Left lung (tissue), 10 donors: Measurements from ENCODE around the gene RBM20. TPM values are rescaled to one million over a fixed set of nuclear protein-coding genes. Genes with fewer than 3 reads are reported as not detected.
"Not testable (repeated sequence)": the region's sequence is repeated elsewhere in the genome, so short reads cannot be mapped to it uniquely, and the experiment has no call there.

Source experiments
- ATAC-seq: fragments of 200-7000 bp; cut with Tn5 transposase; one replicate; pipeline ENCODE4 v1.9.1; 2020; ENCODE audit warnings: moderate library complexity
- DNase-seq, 4 donors: peaks; one replicate each; pipeline ENCODE4 v3.0.0-alpha.2; 2013 to 2020
- H3K27ac ChIP-seq, 2 donors: fragments of 200-600 bp; sonication (generic) in 1 of 2; one replicate each; pipeline versions ENCODE4 v1.5.0 to v1.8.0; 2020 to 2021
- H3K27me3 ChIP-seq, 2 donors: fragments of 200-600 bp; sonication (generic) in 1 of 2; one replicate each; pipeline versions ENCODE4 v1.5.0 to v1.8.0; 2020 to 2021
- H3K36me3 ChIP-seq, 2 donors: fragments of 200-600 bp; sonication (generic) in 1 of 2; one replicate each; pipeline versions ENCODE4 v1.5.0 to v1.8.0; 2020 to 2021
- H3K4me1 ChIP-seq, 2 donors: fragments of 200-600 bp; one replicate each; pipeline ENCODE4 v1.8.0; 2021
- H3K4me3 ChIP-seq, 2 donors: fragments of 200-600 bp; sonication (generic) in 1 of 2; one replicate each; pipeline versions ENCODE4 v1.5.0 to v1.8.0; 2020 to 2021; ENCODE audit warnings: mild to moderate bottlenecking in 1 of 2
- H3K9me3 ChIP-seq, 2 donors: fragments of 200-600 bp; sonication (generic) in 1 of 2; one replicate each; pipeline versions ENCODE4 v1.5.0 to v1.8.0; 2020 to 2021
- intact Hi-C, 2 donors: fragments of 100-400 bp; cut with DNase I; formaldehyde crosslinking; loops; one replicate each; pipeline versions ENCODE4 v1.11.2 to v1.14.2; 2022
- polyA plus RNA-seq, 6 donors: library from polyadenylated mRNA; unstranded; fragments of 120-200 nt; gene quantifications; one replicate each; pipeline ENCODE4 v1.2.1, GENCODE V29; 2013; ENCODE audit not compliant: insufficient read length in 6 of 6
- total RNA-seq, 2 donors: library from RNA; stranded (reverse); fragmentation: NEBNext Ultra II Directional; extraction: Animal tissue kit (Norgen Biotek cat#: 25700); gene quantifications; one replicate each; pipeline ENCODE4 v1.2.1, GENCODE V29; 2021
- TF ChIP-seq, protein P1 (sequence below), 2 donors: fragments of 200-600 bp; sonication (generic) in 1 of 2; IDR thresholded peaks; one replicate each; pipeline versions ENCODE4 v1.5.0 to v1.8.0; 2021; ENCODE audit warnings: antibody characterized with exemption in 2 of 2
- donor health status: DM: no; HTN: yes; CAD: no.
- donor health status: DM: no; HTN: no; CAD: no.

Gene RBM20
- total and polyA plus RNA-seq, 8 donors: 0.55 to 1.8 (median 1.1) TPM

DNA sequence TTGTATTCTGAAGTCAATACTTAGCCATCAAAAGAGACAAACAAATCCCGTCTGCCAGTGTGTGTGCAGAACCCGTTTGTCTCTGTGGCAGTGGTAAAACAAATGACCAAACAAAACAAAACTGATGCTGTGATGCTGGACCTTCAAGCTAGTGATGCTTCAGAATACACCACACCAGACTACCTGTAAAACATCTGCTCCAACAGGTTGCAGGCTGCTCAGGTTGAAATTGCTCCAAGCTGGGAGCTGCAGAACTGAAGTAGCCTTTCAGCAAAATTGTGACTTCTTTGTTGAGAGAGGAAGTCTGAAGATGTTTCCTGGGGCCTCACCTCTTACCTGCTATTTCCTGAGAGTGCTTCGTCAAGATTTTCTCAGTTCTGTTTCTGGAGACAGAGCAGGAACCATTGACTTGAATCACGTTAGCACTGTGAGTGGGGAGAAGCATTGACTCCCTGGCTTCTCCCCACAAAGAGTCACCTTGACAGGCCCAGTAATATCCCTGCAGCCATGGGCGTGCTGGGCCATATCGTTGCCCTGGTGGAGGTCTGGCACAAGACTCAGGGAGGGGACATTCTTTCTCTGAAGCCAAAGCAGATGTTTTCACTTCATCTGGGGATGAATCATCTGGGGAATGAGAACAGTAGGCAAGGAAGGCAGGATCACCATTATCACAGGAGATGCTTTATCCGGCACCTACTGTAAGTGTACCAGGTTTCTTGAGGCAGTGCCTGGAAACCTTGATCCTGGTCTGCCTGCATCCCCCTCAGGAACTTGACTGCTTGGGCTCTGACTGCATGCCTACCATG, 80.2 kb downstream of the RBM20 start:
- TF ChIP-seq, protein P1, sequence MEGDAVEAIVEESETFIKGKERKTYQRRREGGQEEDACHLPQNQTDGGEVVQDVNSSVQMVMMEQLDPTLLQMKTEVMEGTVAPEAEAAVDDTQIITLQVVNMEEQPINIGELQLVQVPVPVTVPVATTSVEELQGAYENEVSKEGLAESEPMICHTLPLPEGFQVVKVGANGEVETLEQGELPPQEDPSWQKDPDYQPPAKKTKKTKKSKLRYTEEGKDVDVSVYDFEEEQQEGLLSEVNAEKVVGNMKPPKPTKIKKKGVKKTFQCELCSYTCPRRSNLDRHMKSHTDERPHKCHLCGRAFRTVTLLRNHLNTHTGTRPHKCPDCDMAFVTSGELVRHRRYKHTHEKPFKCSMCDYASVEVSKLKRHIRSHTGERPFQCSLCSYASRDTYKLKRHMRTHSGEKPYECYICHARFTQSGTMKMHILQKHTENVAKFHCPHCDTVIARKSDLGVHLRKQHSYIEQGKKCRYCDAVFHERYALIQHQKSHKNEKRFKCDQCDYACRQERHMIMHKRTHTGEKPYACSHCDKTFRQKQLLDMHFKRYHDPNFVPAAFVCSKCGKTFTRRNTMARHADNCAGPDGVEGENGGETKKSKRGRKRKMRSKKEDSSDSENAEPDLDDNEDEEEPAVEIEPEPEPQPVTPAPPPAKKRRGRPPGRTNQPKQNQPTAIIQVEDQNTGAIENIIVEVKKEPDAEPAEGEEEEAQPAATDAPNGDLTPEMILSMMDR (IDR thresholded peaks at IDR 0.05): no peak
- intact Hi-C loops: no loop called here
- Histone ChIP-seq H3K4me1 (no peaks in the 10 kb centered on the region), H3K27ac (no peak overlapping the region), H3K4me3 (no peak overlapping the region), H3K36me3 (no peaks in the 10 kb centered on the region), H3K9me3 (no peaks in the 10 kb centered on the region), H3K27me3 (peaks cover 0 to 18% of the 10 kb centered on the region in 2 donors)
- no peak for ATAC-seq
- no peak for DNase-seq

GRCh38 chr10:110724937-110725336, 80.8 kb downstream of the RBM20 start:
- intact Hi-C loops: no loop called here
- no peak for ATAC-seq

DNA sequence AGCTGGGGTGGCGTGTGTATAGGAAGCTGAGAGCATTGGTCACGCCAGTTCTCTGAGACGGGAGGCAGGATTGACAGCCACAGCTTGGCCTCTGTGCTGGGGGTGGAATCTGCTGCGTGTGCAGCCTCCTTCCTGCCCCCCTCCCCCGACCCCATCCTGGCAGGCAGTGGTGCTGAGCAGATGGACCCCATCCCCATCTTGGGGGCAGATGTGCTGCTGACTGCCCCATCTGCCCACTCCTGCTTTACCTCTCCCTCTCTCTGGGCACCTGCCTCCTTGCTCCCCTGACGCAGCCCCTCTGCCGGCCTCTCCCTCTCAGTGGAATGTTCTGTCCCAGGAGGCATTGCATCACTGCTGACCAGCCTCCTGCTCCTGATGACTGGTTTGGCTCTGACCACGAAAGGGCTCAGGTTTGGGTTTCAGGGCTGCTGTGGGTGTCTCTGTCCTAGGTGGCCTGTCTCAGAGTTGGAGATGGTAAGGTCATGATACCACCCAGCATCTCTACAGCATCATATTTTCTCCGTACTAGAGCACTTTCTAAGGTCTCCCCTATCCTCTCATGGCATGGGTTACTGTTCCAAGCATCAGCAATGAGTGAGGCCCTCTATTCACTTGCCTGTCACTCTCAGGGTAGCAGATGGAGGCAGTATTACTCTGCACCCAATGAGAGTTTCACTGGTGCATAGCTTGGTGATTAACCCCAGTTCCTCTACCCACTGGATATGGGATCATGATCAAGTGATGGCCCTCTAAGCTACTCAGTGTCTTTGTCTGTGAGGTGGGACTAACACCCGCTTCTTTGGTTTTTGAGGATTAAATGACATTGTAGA, 81.9 kb downstream of the RBM20 start:
- TF ChIP-seq, protein P1 (IDR thresholded peaks at IDR 0.05): no peak
- no peak for DNase-seq

More at GRCh38 chr10:110724937-110725336, 80.8 kb downstream of the RBM20 start:
- Histone ChIP-seq H3K27ac (no peak overlapping the region), H3K27me3 (peaks cover 0 to 24% of the 10 kb centered on the region in 2 donors), H3K9me3 (no peaks in the 10 kb centered on the region), H3K36me3 (no peaks in the 10 kb centered on the region), H3K4me1 (no peaks in the 10 kb centered on the region), H3K4me3 (no peak overlapping the region)
- TF ChIP-seq, protein P1 (IDR thresholded peaks at IDR 0.05): no peak
- DNase-seq: no peak

GRCh38 chr10:110727785-110728184, 83.6 kb downstream of the RBM20 start:
- H3K4me3 ChIP-seq, H3K36me3 ChIP-seq, H3K9me3 ChIP-seq, ATAC-seq, DNase-seq, intact Hi-C loops, H3K27ac ChIP-seq, H3K4me1 ChIP-seq: not testable (repeated sequence)
- peaks cover 0 to 39% of the 10 kb centered on the region in 2 donors for H3K27me3 ChIP-seq

More for the DNA sequence above, 81.9 kb downstream of the RBM20 start:
- Histone ChIP-seq H3K27me3 (peaks cover 0 to 35% of the 10 kb centered on the region in 2 donors), H3K4me3 (no peak overlapping the region), H3K4me1 (no peaks in the 10 kb centered on the region), H3K36me3 (no peaks in the 10 kb centered on the region), H3K9me3 (no peaks in the 10 kb centered on the region), H3K27ac (no peak overlapping the region)
- ATAC-seq: no peak
- intact Hi-C loops: no loop called here

DNA sequence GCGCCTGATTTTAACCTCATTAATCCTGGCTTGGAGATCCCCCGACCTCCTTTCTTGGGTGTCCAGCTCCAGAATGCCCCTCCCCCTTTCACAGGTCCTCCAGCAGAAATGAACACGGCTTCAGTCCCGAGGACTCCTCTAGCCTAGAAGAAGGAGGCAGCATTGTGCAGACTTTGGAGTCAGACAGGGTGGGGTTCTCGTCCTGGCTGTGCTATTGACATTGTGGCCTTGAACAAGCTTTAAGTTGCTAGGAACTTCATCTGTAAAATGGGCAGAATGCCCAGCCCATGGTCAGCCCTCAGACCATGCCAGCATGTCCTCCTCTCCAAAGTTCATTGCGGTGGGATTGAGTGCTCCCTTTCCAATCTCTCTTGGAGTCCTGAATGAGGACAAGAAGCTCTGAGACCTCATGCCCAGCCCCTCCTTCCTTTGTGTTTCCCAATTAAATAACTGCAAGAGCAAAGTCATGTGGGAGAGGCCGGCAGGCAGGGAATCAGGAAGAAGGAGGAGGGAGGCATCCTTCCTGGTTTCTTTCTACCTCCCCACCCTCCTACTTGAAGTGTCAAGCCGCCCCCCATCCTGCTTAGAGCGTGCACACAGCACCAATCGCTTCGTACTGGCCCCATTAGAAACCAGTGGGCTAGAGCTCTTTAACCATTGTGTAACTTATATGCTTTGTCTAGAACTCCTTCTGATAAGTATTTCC, 86.4 kb downstream of the RBM20 start:
- Histone ChIP-seq H3K27ac (no peak overlapping the region), H3K4me1 (no peaks in the 10 kb centered on the region), H3K9me3 (no peaks in the 10 kb centered on the region), H3K27me3 (peaks cover 0 to 56% of the 10 kb centered on the region in 2 donors), H3K36me3 (no peaks in the 10 kb centered on the region), H3K4me3 (no peak overlapping the region)
- intact Hi-C loops: no loop called here
- TF ChIP-seq, protein P1 (IDR thresholded peaks at IDR 0.05): no peak
- DNase-seq: no peak
- no peak for ATAC-seq
